ENCODE measurements around the gene PDE6H.

Gene PDE6H

GRCh38 chr12:14970473-14970872 is 2.4 kb upstream of the PDE6H start:
- TF ChIP-seq, protein P1, sequence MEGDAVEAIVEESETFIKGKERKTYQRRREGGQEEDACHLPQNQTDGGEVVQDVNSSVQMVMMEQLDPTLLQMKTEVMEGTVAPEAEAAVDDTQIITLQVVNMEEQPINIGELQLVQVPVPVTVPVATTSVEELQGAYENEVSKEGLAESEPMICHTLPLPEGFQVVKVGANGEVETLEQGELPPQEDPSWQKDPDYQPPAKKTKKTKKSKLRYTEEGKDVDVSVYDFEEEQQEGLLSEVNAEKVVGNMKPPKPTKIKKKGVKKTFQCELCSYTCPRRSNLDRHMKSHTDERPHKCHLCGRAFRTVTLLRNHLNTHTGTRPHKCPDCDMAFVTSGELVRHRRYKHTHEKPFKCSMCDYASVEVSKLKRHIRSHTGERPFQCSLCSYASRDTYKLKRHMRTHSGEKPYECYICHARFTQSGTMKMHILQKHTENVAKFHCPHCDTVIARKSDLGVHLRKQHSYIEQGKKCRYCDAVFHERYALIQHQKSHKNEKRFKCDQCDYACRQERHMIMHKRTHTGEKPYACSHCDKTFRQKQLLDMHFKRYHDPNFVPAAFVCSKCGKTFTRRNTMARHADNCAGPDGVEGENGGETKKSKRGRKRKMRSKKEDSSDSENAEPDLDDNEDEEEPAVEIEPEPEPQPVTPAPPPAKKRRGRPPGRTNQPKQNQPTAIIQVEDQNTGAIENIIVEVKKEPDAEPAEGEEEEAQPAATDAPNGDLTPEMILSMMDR (conservative IDR thresholded peaks at IDR 0.05): no peak
- H3K27ac ChIP-seq: no peak overlapping the region

DNA sequence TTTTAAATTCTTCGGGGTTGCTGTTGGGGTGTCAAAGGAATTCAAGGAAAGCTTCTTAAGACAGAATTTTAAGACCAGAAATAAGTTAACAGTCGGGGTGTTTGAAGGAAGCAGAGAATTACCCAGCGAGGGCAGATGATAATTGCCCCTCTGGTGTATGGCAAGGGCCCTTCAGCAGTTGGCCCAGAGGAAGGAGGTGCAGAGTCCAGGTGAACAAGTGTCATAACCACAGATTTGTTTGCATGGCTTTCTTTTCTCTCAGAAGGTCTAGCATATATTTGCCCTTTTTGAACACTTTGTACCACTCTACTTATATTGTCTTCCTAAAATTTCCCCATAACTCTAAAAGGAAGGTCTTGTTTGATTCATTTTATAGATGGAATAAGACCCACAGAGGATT is 1.8 kb downstream of the PDE6H start:
- TF ChIP-seq, protein P1 (conservative IDR thresholded peaks at IDR 0.05): no peak
- no peak overlapping the region for H3K27ac ChIP-seq

GRCh38 chr12:14975457-14975856 is 2.6 kb downstream of the PDE6H start:
- TF ChIP-seq, protein P1 (conservative IDR thresholded peaks at IDR 0.05): no peak

GRCh38 chr12:14976658-14977057 is 3.8 kb downstream of the PDE6H start:
- H3K27ac ChIP-seq: no peak overlapping the region
- TF ChIP-seq, protein P1 (conservative IDR thresholded peaks at IDR 0.05): no peak

More at GRCh38 chr12:14975457-14975856, 2.6 kb downstream of the PDE6H start:
- no peak overlapping the region for H3K27ac ChIP-seq

DNA sequence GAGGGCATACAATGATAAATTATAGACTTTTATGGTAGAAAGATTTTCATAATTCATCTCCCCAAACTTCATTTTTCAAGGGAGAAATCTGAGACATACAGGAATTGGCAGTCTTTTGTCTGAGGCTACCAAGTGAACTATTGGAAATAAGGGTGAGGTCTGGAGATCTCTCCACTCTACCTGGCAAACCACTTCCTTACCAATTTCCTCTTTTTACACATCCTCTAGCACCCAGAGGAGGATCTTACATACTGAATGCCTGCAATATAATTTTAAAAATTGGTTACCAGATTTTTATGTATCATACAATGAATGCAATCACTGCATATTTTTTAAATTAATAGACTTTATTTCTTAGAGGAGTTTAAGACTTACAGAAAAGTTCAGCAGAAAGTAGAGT is 6.6 kb downstream of the PDE6H start:
- TF ChIP-seq, protein P1 (conservative IDR thresholded peaks at IDR 0.05): no peak
- H3K27ac ChIP-seq: no peak overlapping the region

DNA sequence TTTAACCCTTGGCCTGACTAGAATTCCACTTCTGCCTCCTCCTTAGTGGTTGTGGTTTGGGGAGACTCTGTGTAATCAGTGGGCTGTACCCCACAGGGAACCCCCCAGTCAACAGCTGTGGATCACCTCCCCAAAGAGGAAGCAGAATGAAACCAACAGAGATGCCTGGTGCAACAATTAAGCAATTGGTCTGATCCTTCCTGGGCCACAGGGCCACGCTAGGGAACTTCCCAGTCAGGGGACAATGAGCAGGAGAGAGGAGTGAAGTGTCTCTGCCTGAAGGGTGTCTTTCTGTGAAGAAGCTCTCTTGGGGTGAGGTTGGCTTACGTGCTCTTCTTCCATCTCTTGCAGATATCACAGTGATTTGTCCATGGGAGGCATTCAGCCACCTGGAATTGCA is 8.2 kb downstream of the PDE6H start:
- no peak overlapping the region for H3K27ac ChIP-seq
- TF ChIP-seq, protein P1 (conservative IDR thresholded peaks at IDR 0.05): no peak

- TF ChIP-seq, protein P1 (conservative IDR thresholded peaks at IDR 0.05): no peak
- no peak overlapping the region for H3K27ac ChIP-seq
Measured at GRCh38 chr12:14982562-14982961, 9.7 kb downstream of the PDE6H start.

- TF ChIP-seq, protein P1 (conservative IDR thresholded peaks at IDR 0.05): no peak
- H3K27ac ChIP-seq: no peak overlapping the region
Measured at GRCh38 chr12:14982991-14983390, 10.1 kb downstream of the PDE6H start.
